SK-N-SH treated with all-trans-retinoic acid at 6 μM for 48 hours (cell line): ENCODE measurements around the gene CTNS.

Experiments
- ATAC-seq: fragments of 200-7000 bp; cut with Tn5 transposase; 3 replicates; pipeline ENCODE4 v1.9.1; 2020; ENCODE audit warnings: mild to moderate bottlenecking, moderate library complexity
- ARNTL ChIP-seq: fragments of 450-650 bp; formaldehyde crosslinking; IDR thresholded peaks from 2 replicates; pipeline ENCODE4 v1.5.0; 2020; ENCODE audit warnings: low read depth, mild to moderate bottlenecking, moderate library complexity, borderline replicate concordance
- BACH2 ChIP-seq: fragments of 250-450 bp; sonication (Bioruptor Pico); IDR thresholded peaks from 2 replicates; pipeline ENCODE4 v1.9.0; 2021; ENCODE audit warnings: mild to moderate bottlenecking, borderline replicate concordance
- CSDC2 ChIP-seq: fragments of 250-450 bp; sonication (Bioruptor Pico); IDR thresholded peaks from 2 replicates; pipeline ENCODE4 v1.5.0; 2020; ENCODE audit warnings: mild to moderate bottlenecking, moderate library complexity
- ESRRG ChIP-seq: fragments of 250-450 bp; sonication (Bioruptor Pico); IDR thresholded peaks from 2 replicates; pipeline ENCODE4 v1.6.1; 2021; ENCODE audit warnings: mild to moderate bottlenecking
- GLIS3 ChIP-seq: fragments of 250-450 bp; sonication (Bioruptor Pico); IDR thresholded peaks from 2 replicates; pipeline ENCODE4 v1.5.0; 2020; ENCODE audit warnings: mild to moderate bottlenecking, moderate library complexity
- ISL1 ChIP-seq: fragments of 250-450 bp; sonication (Bioruptor Pico); IDR thresholded peaks from 2 replicates; pipeline ENCODE4 v2.1.2; 2022; ENCODE audit warnings: mild to moderate bottlenecking, moderate library complexity
- PATZ1 ChIP-seq: fragments of 250-450 bp; sonication (Bioruptor Pico); IDR thresholded peaks from 2 replicates; pipeline ENCODE4 v1.8.0; 2020; ENCODE audit warnings: mild to moderate bottlenecking, moderate library complexity, borderline replicate concordance
- RARB ChIP-seq: fragments of 250-450 bp; sonication (Bioruptor Pico); IDR thresholded peaks from 2 replicates; pipeline ENCODE4 v1.8.0; 2021; ENCODE audit warnings: mild to moderate bottlenecking, moderate library complexity
- SNAI2 ChIP-seq: fragments of 250-450 bp; sonication (Bioruptor Pico); IDR thresholded peaks from 2 replicates; pipeline ENCODE4 v1.5.0; 2020; ENCODE audit warnings: mild to moderate bottlenecking, moderate library complexity
- TOX ChIP-seq: fragments of 250-450 bp; sonication (Bioruptor Pico); IDR thresholded peaks from 2 replicates; pipeline ENCODE4 v1.8.0; 2021; ENCODE audit warnings: mild to moderate bottlenecking, moderate library complexity, borderline replicate concordance
- ZC3H10 ChIP-seq: fragments of 250-450 bp; sonication (Bioruptor Pico); IDR thresholded peaks from 2 replicates; pipeline ENCODE4 v1.5.1; 2021; ENCODE audit warnings: mild to moderate bottlenecking, moderate library complexity
- ZNF565 ChIP-seq: fragments of 450-650 bp; formaldehyde crosslinking; conservative IDR thresholded peaks from 2 replicates; pipeline ENCODE4 v1.5.0; 2020; ENCODE audit warnings: low read depth, mild to moderate bottlenecking, moderate library complexity
- ZNF70 ChIP-seq: fragments of 450-650 bp; formaldehyde crosslinking; IDR thresholded peaks from 2 replicates; pipeline ENCODE4 v1.5.0; 2020; ENCODE audit warnings: mild to moderate bottlenecking, moderate library complexity
- TF ChIP-seq, protein P1 (sequence below): fragments of 250-450 bp; sonication (Bioruptor Pico); IDR thresholded peaks from 2 replicates; pipeline ENCODE4 v1.5.1; 2020; ENCODE audit warnings: low read depth, mild to moderate bottlenecking, moderate library complexity
- TF ChIP-seq, protein P2 (sequence below): fragments of 250-450 bp; sonication (Bioruptor Pico); IDR thresholded peaks from 2 replicates; pipeline ENCODE4 v1.5.1; 2021; ENCODE audit warnings: mild to moderate bottlenecking, moderate library complexity
- TF ChIP-seq, protein P3 (sequence below): fragments of 250-450 bp; sonication (Bioruptor Pico); IDR thresholded peaks from 2 replicates; pipeline ENCODE4 v1.8.0; 2021; ENCODE audit warnings: low read depth, mild to moderate bottlenecking, moderate library complexity, borderline replicate concordance
- TF ChIP-seq, protein P4 (sequence below): fragments of 250-450 bp; sonication (Bioruptor Pico); IDR thresholded peaks from 2 replicates; pipeline ENCODE4 v1.5.0; 2020; ENCODE audit warnings: mild to moderate bottlenecking, moderate library complexity

Gene CTNS

GRCh38 chr17:3695129-3695722 lies 58.7 kb downstream of the CTNS start:
- TF ChIP-seq, protein P1, sequence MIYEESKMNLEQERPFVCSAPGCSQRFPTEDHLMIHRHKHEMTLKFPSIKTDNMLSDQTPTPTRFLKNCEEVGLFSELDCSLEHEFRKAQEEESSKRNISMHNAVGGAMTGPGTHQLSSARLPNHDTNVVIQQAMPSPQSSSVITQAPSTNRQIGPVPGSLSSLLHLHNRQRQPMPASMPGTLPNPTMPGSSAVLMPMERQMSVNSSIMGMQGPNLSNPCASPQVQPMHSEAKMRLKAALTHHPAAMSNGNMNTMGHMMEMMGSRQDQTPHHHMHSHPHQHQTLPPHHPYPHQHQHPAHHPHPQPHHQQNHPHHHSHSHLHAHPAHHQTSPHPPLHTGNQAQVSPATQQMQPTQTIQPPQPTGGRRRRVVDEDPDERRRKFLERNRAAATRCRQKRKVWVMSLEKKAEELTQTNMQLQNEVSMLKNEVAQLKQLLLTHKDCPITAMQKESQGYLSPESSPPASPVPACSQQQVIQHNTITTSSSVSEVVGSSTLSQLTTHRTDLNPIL (CRISPR knock-in tag), result no peak
- ATAC-seq, result peak; percentile 34

- TF ChIP-seq, protein P2, sequence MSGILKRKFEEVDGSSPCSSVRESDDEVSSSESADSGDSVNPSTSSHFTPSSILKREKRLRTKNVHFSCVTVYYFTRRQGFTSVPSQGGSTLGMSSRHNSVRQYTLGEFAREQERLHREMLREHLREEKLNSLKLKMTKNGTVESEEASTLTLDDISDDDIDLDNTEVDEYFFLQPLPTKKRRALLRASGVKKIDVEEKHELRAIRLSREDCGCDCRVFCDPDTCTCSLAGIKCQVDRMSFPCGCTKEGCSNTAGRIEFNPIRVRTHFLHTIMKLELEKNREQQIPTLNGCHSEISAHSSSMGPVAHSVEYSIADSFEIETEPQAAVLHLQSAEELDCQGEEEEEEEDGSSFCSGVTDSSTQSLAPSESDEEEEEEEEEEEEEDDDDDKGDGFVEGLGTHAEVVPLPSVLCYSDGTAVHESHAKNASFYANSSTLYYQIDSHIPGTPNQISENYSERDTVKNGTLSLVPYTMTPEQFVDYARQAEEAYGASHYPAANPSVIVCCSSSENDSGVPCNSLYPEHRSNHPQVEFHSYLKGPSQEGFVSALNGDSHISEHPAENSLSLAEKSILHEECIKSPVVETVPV (CRISPR knock-in tag), result no peak
- TF ChIP-seq ZC3H10 (CRISPR knock-in tag) (no peak), RARB (CRISPR knock-in tag) (no peak), TOX (CRISPR knock-in tag) (no peak), BACH2 (no peak), PATZ1 (CRISPR knock-in tag) (no peak), GLIS3 (no peak), ZNF565 (CRISPR knock-in tag) (no peak)
- TF ChIP-seq, protein P3, sequence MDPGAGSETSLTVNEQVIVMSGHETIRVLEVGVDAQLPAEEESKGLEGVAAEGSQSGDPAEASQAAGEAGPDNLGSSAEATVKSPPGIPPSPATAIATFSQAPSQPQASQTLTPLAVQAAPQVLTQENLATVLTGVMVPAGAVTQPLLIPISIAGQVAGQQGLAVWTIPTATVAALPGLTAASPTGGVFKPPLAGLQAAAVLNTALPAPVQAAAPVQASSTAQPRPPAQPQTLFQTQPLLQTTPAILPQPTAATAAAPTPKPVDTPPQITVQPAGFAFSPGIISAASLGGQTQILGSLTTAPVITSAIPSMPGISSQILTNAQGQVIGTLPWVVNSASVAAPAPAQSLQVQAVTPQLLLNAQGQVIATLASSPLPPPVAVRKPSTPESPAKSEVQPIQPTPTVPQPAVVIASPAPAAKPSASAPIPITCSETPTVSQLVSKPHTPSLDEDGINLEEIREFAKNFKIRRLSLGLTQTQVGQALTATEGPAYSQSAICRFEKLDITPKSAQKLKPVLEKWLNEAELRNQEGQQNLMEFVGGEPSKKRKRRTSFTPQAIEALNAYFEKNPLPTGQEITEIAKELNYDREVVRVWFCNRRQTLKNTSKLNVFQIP (CRISPR knock-in tag), result no peak
- TF ChIP-seq, protein P4, sequence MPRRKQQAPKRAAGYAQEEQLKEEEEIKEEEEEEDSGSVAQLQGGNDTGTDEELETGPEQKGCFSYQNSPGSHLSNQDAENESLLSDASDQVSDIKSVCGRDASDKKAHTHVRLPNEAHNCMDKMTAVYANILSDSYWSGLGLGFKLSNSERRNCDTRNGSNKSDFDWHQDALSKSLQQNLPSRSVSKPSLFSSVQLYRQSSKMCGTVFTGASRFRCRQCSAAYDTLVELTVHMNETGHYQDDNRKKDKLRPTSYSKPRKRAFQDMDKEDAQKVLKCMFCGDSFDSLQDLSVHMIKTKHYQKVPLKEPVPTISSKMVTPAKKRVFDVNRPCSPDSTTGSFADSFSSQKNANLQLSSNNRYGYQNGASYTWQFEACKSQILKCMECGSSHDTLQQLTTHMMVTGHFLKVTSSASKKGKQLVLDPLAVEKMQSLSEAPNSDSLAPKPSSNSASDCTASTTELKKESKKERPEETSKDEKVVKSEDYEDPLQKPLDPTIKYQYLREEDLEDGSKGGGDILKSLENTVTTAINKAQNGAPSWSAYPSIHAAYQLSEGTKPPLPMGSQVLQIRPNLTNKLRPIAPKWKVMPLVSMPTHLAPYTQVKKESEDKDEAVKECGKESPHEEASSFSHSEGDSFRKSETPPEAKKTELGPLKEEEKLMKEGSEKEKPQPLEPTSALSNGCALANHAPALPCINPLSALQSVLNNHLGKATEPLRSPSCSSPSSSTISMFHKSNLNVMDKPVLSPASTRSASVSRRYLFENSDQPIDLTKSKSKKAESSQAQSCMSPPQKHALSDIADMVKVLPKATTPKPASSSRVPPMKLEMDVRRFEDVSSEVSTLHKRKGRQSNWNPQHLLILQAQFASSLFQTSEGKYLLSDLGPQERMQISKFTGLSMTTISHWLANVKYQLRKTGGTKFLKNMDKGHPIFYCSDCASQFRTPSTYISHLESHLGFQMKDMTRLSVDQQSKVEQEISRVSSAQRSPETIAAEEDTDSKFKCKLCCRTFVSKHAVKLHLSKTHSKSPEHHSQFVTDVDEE (CRISPR knock-in tag), result no peak
- peak; percentile 72 for ATAC-seq
Measured at GRCh38 chr17:3695723-3696411, 59.3 kb downstream of the CTNS start, which contains the start of gene P2RX5. P2RX5 (minus strand) TSS chr17:3696155; CDS start chr17:3696005, 150 bp downstream.

- no peak for ATAC-seq
- no peak for TF ChIP-seq ISL1
- TF ChIP-seq SNAI2 (CRISPR knock-in tag), result no peak
- TF ChIP-seq, protein P4 (CRISPR knock-in tag), result no peak
- no peak for TF ChIP-seq ESRRG (CRISPR knock-in tag)
- TF ChIP-seq, protein P2 (CRISPR knock-in tag), result no peak
- TF ChIP-seq CSDC2 (CRISPR knock-in tag), result no peak
- no peak for TF ChIP-seq ZNF70 (CRISPR knock-in tag)
- no peak for TF ChIP-seq ARNTL (CRISPR knock-in tag)
- no peak for TF ChIP-seq RARB (CRISPR knock-in tag)
Measured at GRCh38 chr17:3697103-3697476, 60.5 kb downstream of the CTNS start.
